H9 (cell line): ENCODE results near the gene ZSCAN22. TPM values are rescaled to one million over a fixed set of nuclear protein-coding genes. Genes with fewer than 3 reads are reported as not detected.
A peak's percentile ranks its signal among the peaks of the same experiment; 100 is the strongest.

Experiments
- DNase-seq: peaks from one replicate; pipeline ENCODE4 v3.0.0-alpha.2; 2017
- H2AFZ ChIP-seq: one replicate; pipeline ENCODE4 v1.6.1; 2013; ENCODE audit warnings: mild to moderate bottlenecking, low read length, control low read depth, moderate library complexity
- H2AK5ac ChIP-seq: 2 replicates; pipeline ENCODE4 v1.6.1; 2013; ENCODE audit warnings: low read length, control low read depth, mixed read lengths; ENCODE audit not compliant: insufficient read length
- H2BK120ac ChIP-seq: one replicate; pipeline ENCODE4 v1.6.1; 2013; ENCODE audit warnings: low read depth, mild to moderate bottlenecking, low read length, control low read depth, inconsistent platforms; ENCODE audit not compliant: poor library complexity, severe bottlenecking
- H2BK12ac ChIP-seq: 2 replicates; pipeline ENCODE4 v1.6.1; 2013; ENCODE audit warnings: low read length, control low read depth, mixed read lengths, low read depth; ENCODE audit not compliant: insufficient read length
- H2BK15ac ChIP-seq: 2 replicates; pipeline ENCODE4 v1.6.1; 2013; ENCODE audit warnings: low read depth, low read length, control low read depth
- H2BK20ac ChIP-seq: one replicate; pipeline ENCODE4 v1.6.1; 2013; ENCODE audit warnings: low read depth, mild to moderate bottlenecking, low read length, control low read depth, inconsistent platforms; ENCODE audit not compliant: poor library complexity, severe bottlenecking
- H2BK5ac ChIP-seq: 2 replicates; pipeline ENCODE4 v1.6.1; 2013; ENCODE audit warnings: low read length, control low read depth, mixed read lengths; ENCODE audit not compliant: insufficient read length
- H3K14ac ChIP-seq: 2 replicates; pipeline ENCODE4 v1.6.1; 2013; ENCODE audit warnings: low read length, control low read depth; ENCODE audit not compliant: insufficient read depth
- H3K18ac ChIP-seq: 2 replicates; pipeline ENCODE4 v1.6.1; 2013; ENCODE audit warnings: low read depth, mild to moderate bottlenecking, mixed read lengths, low read length, control low read depth; ENCODE audit not compliant: insufficient read length
- H3K23ac ChIP-seq: 2 replicates; pipeline ENCODE4 v1.6.1; 2013; ENCODE audit warnings: low read length, control low read depth, mixed read lengths, low read depth; ENCODE audit not compliant: insufficient read length
- H3K23me2 ChIP-seq: 2 replicates; pipeline ENCODE4 v1.6.1; 2013; ENCODE audit warnings: low read depth, mild to moderate bottlenecking, mixed read lengths, low read length, control low read depth; ENCODE audit not compliant: insufficient read length, poor library complexity, severe bottlenecking
- H3K27ac ChIP-seq: 2 replicates; pipeline ENCODE4 v1.5.1; 2013; ENCODE audit warnings: low read length, control low read depth, mixed read lengths, low read depth; ENCODE audit not compliant: insufficient read length
- H3K27me3 ChIP-seq: 2 replicates; pipeline ENCODE4 v1.6.1; 2013; ENCODE audit warnings: low read length, control low read depth, inconsistent platforms; ENCODE audit not compliant: insufficient read depth
- H3K4ac ChIP-seq: 2 replicates; pipeline ENCODE4 v1.6.1; 2013; ENCODE audit warnings: low read depth, mild to moderate bottlenecking, control low read depth, inconsistent platforms, low read length, moderate library complexity
- H3K4me1 ChIP-seq: 2 replicates; pipeline ENCODE4 v1.6.1; 2013; ENCODE audit warnings: low read length, control low read depth, inconsistent platforms; ENCODE audit not compliant: insufficient read depth
- H3K4me2 ChIP-seq: 2 replicates; pipeline ENCODE4 v1.6.1; 2013; ENCODE audit warnings: low read length, control low read depth, mixed read lengths; ENCODE audit not compliant: insufficient read length, insufficient read depth
- H3K56ac ChIP-seq: 2 replicates; pipeline ENCODE4 v1.6.1; 2013; ENCODE audit warnings: low read depth, mild to moderate bottlenecking, mixed read lengths, low read length, control low read depth; ENCODE audit not compliant: insufficient read length
- H3K79me1 ChIP-seq: 2 replicates; pipeline ENCODE4 v1.6.1; 2013; ENCODE audit warnings: low read depth, mild to moderate bottlenecking, moderate library complexity, low read length, control low read depth, inconsistent platforms; ENCODE audit not compliant: insufficient read depth, poor library complexity, severe bottlenecking
- H3K79me2 ChIP-seq: 2 replicates; pipeline ENCODE4 v1.6.1; 2013; ENCODE audit warnings: low read length, control low read depth, inconsistent platforms; ENCODE audit not compliant: insufficient read depth
- H3K9ac ChIP-seq: 2 replicates; pipeline ENCODE4 v1.6.1; 2013; ENCODE audit warnings: low read length, control low read depth, mixed read lengths; ENCODE audit not compliant: insufficient read length; ENCODE audit errors: extremely low read depth
- H3K9me3 ChIP-seq: one replicate; pipeline ENCODE4 v1.6.1; 2013; ENCODE audit warnings: low read depth, low read length, inconsistent platforms; ENCODE audit not compliant: control insufficient read depth
- H3T11ph ChIP-seq: one replicate; pipeline ENCODE4 v1.6.1; 2013; ENCODE audit warnings: mild to moderate bottlenecking, low read length, control low read depth, inconsistent platforms
- H4K20me1 ChIP-seq: one replicate; pipeline ENCODE4 v1.6.1; 2013; ENCODE audit not compliant: control insufficient read depth, insufficient read length, insufficient read depth
- H4K5ac ChIP-seq: 2 replicates; pipeline ENCODE4 v1.6.1; 2013; ENCODE audit warnings: low read depth, mild to moderate bottlenecking, mixed read lengths, low read length, control low read depth; ENCODE audit not compliant: insufficient read length
- H4K8ac ChIP-seq: replicated peaks from 2 replicates; pipeline ENCODE4 v1.6.1; 2013; ENCODE audit warnings: low read length, control low read depth, mixed read lengths, low read depth; ENCODE audit not compliant: insufficient read length
- H4K91ac ChIP-seq: 2 replicates; pipeline ENCODE4 v1.6.1; 2013; ENCODE audit warnings: low read depth, mild to moderate bottlenecking, moderate library complexity, mixed read lengths, low read length, control low read depth; ENCODE audit not compliant: insufficient read length
- H3K27ac Mint-ChIP-seq, 3 experiments: 2 replicates in 2 of 3; 3 replicates in 1 of 3; pipeline ENCODE4 v1.8.0; 2020 to 2021; ENCODE audit warnings: mixed read lengths in 3 of 3, mild to moderate bottlenecking in 1 of 3, moderate library complexity in 1 of 3
- H3K27me3 Mint-ChIP-seq: 2 replicates; pipeline ENCODE4 v1.8.0; 2021; ENCODE audit warnings: low read depth, mild to moderate bottlenecking, moderate library complexity, mixed read lengths
- H3K36me3 Mint-ChIP-seq, 3 experiments: 2 replicates in 2 of 3; 3 replicates in 1 of 3; pipeline ENCODE4 v1.8.0; 2020 to 2021; ENCODE audit warnings: low read depth in 3 of 3, mixed read lengths in 3 of 3; ENCODE audit not compliant: insufficient read depth in 1 of 3
- H3K4me1 Mint-ChIP-seq, 2 experiments: 2 replicates each; pipeline ENCODE4 v1.8.0; 2020; ENCODE audit warnings: mixed read lengths in 2 of 2
- H3K4me3 Mint-ChIP-seq, 2 experiments: 2 replicates in 1 of 2; 3 replicates in 1 of 2; pipeline ENCODE4 v1.8.0; 2020 to 2021; ENCODE audit warnings: mild to moderate bottlenecking in 2 of 2, mixed read lengths in 2 of 2, moderate library complexity in 1 of 2
- H3K9me3 Mint-ChIP-seq, 2 experiments: 2 replicates in 1 of 2; 3 replicates in 1 of 2; pipeline ENCODE4 v1.8.0; 2020; ENCODE audit warnings: mild to moderate bottlenecking in 2 of 2, mixed read lengths in 2 of 2, moderate library complexity in 1 of 2
- CTCF ChIP-seq: fragments of 200-600 bp; sonication (generic); conservative IDR thresholded peaks from 3 replicates; pipeline ENCODE4 v1.8.0; 2021; ENCODE audit warnings: antibody characterized with exemption, mild to moderate bottlenecking
- WGBS: extraction: QIAGEN DNeasy Blood & Tissue Kit; methylation state at CpG from one replicate; pipeline ENCODE4 v1.1.7; 2013; ENCODE audit warnings: missing lambda C conversion rate, low lambda C conversion rate, mixed read lengths; ENCODE audit not compliant: insufficient read length; ENCODE audit errors: extremely low coverage; 5-methylcytosine and 5-hydroxymethylcytosine counted together
- total RNA-seq: library from RNA; stranded (reverse); gene quantifications from 2 replicates; pipeline ENCODE4 v1.2.1, GENCODE V29; 2021

The ZSCAN22 gene
- total RNA-seq, 1 experiment from 2014 or later: 4.8 TPM

- no peak overlapping the region for H4K91ac ChIP-seq
- no peaks in the 10 kb centered on the region for H3K79me2 ChIP-seq
- H3K18ac ChIP-seq: peak overlapping the region; percentile 83
- H3T11ph ChIP-seq: no peak overlapping the region
- Mint-ChIP-seq H3K27me3 (no peaks in the 10 kb centered on the region), H3K9me3 (no peaks in the 10 kb centered on the region), H3K4me3 (peak overlapping the region; percentile 91 to 98), H3K36me3 (no peaks in the 10 kb centered on the region), H3K27ac (peak overlapping the region; percentile 97 to 99 (median 98)), H3K4me1 (peaks cover 0 to 8% of the 10 kb centered on the region in 2 experiments; a peak in 3 of 4 replicates)
- peak overlapping the region; percentile 94 for H3K9ac ChIP-seq
- no peak overlapping the region for H2AFZ ChIP-seq
- H3K4ac ChIP-seq: no peak overlapping the region
- no CpG with 5 or more reads among the region's 28 CpGs for WGBS
- no peak overlapping the region for H4K8ac ChIP-seq
- no peaks in the 10 kb centered on the region for H3K79me1 ChIP-seq
- no peaks in the 10 kb centered on the region for H4K20me1 ChIP-seq
- H2BK20ac ChIP-seq: no peak overlapping the region
- H2BK5ac ChIP-seq: no peak overlapping the region
- H3K4me2 ChIP-seq: peak overlapping the region; percentile 62
- H3K4me1 ChIP-seq: no peaks in the 10 kb centered on the region
- peaks cover 5% of the 10 kb centered on the region for H3K23me2 ChIP-seq
- peak overlapping the region; percentile 92 for H3K14ac ChIP-seq
- H3K23ac ChIP-seq: no peak overlapping the region
- no peak overlapping the region for H2AK5ac ChIP-seq
- H2BK12ac ChIP-seq: no peak overlapping the region
- H2BK120ac ChIP-seq: no peak overlapping the region
- no peak overlapping the region for H3K56ac ChIP-seq
- no peaks in the 10 kb centered on the region for H3K27me3 ChIP-seq
- peak overlapping the region; percentile 43 for H3K27ac ChIP-seq
- H3K9me3 ChIP-seq: no peaks in the 10 kb centered on the region
- no peak overlapping the region for H2BK15ac ChIP-seq
- H4K5ac ChIP-seq: peak overlapping the region; percentile 30
- no peak; the same call in 2 of the 3 replicates for TF ChIP-seq CTCF
- DNase-seq: no peak
Observed at GRCh38 chr19:58361900-58362271, 35.1 kb downstream of the ZSCAN22 start.
